Measurements from ENCODE around the gene CCDC3. TPM values are rescaled to one million over a fixed set of nuclear protein-coding genes. Genes with fewer than 3 reads are reported as not detected.

The CCDC3 gene
- total RNA-seq, 2 donors from 2014 or later, result 17.6 to 41.8 TPM

DNA sequence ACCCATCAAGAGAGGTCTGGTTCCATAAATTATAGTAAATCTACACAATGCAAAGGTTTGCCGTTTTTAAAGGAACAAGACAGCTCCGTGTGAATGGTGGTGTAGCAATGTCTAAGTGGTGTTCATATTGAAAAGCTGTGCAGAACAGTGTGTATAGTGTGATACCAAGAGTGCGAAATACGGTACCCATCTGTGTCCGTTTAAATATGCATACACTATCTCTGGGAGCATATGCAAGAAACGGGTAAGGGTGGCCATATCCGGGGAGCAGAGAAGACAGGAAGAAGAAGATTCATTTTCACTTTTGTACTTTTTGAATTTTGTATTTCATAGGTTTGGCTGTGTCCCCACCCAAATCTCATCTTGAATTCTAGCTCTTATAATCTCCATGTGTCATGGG lies 102.0 kb downstream of the CCDC3 start:
- 88% methylated on average over 7 of the region's 7 CpGs for WGBS
- intact Hi-C loops (cut with DNase I), result no loop called here
- TF ChIP-seq POLR2AphosphoS5 (IDR thresholded peaks at IDR 0.05) (no peak), CTCF (IDR thresholded peaks at IDR 0.05) (no peak), POLR2A (IDR thresholded peaks at IDR 0.05) (no peak)
- DNase-seq (ENCODE audit: low spot score), result no peak
- H3K4me1 ChIP-seq (replicated peaks), result no peaks in the 10 kb centered on the region
- H3K27ac ChIP-seq, result no peak overlapping the region
- H3K9me3 ChIP-seq, result no peaks in the 10 kb centered on the region
- H3K36me3 ChIP-seq, result no peaks in the 10 kb centered on the region
- no peaks in the 10 kb centered on the region for H3K27me3 ChIP-seq (replicated peaks; ENCODE audit: insufficient read depth)
- no peak overlapping the region for H3K4me3 ChIP-seq

GRCh38 chr10:12898271-12898670 lies 103.2 kb downstream of the CCDC3 start:
- intact Hi-C loops (cut with DNase I), result no loop called here
- Histone ChIP-seq H3K9me3 (no peaks in the 10 kb centered on the region), H3K4me3 (no peak overlapping the region), H3K4me1 (replicated peaks) (no peaks in the 10 kb centered on the region), H3K27me3 (replicated peaks; ENCODE audit: insufficient read depth) (no peaks in the 10 kb centered on the region), H3K36me3 (no peaks in the 10 kb centered on the region), H3K27ac (no peak overlapping the region)
- DNase-seq (ENCODE audit: low spot score), result no peak
- TF ChIP-seq POLR2AphosphoS5 (IDR thresholded peaks at IDR 0.05), result no peak
- TF ChIP-seq POLR2A (IDR thresholded peaks at IDR 0.05), result no peak
- TF ChIP-seq CTCF (IDR thresholded peaks at IDR 0.05), result no peak
- WGBS, result 94% methylated on average over 24 of the region's 24 CpGs

DNA sequence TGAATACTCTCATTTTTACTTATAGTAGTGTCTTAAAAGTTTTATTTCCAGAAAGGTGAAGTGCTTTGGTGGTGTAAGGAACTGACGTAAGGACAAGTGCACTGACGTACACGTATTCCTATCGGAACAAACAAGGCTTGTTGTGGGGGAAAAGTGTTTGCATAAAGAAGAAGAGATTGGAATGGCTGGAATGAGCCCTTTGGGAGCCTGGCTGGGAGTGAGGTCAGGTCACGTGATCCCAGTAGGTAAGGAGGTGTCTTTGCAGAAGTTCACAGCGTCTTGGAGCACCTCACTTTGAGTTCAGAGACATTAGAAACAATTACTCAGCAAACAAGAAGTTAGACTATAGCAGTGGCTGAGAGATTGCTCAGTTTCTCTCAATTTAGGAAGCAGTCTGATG lies 104.2 kb downstream of the CCDC3 start:
- no peak for DNase-seq (ENCODE audit: low spot score)
- 91% methylated on average over 6 of the region's 6 CpGs for WGBS
- Histone ChIP-seq H3K27ac (no peak overlapping the region), H3K9me3 (no peaks in the 10 kb centered on the region), H3K4me3 (no peak overlapping the region), H3K27me3 (replicated peaks; ENCODE audit: insufficient read depth) (no peaks in the 10 kb centered on the region), H3K4me1 (replicated peaks) (no peaks in the 10 kb centered on the region), H3K36me3 (no peaks in the 10 kb centered on the region)
- intact Hi-C loops (cut with DNase I), result no loop called here
- TF ChIP-seq CTCF (IDR thresholded peaks at IDR 0.05) (no peak), POLR2A (IDR thresholded peaks at IDR 0.05) (no peak)

GRCh38 chr10:12896251-12896650 lies 105.3 kb downstream of the CCDC3 start:
- DNase-seq (ENCODE audit: low spot score), result no peak
- Histone ChIP-seq H3K36me3 (no peaks in the 10 kb centered on the region), H3K27ac (no peak overlapping the region), H3K4me3 (no peak overlapping the region), H3K27me3 (replicated peaks; ENCODE audit: insufficient read depth) (no peaks in the 10 kb centered on the region), H3K9me3 (no peaks in the 10 kb centered on the region), H3K4me1 (replicated peaks) (no peaks in the 10 kb centered on the region)
- intact Hi-C loops (cut with DNase I), result no loop called here
- TF ChIP-seq CTCF (IDR thresholded peaks at IDR 0.05), result no peak
- no peak for TF ChIP-seq POLR2AphosphoS5 (IDR thresholded peaks at IDR 0.05)
- no peak for TF ChIP-seq POLR2A (IDR thresholded peaks at IDR 0.05)
- 95% methylated on average over 5 of the region's 5 CpGs for WGBS

DNA sequence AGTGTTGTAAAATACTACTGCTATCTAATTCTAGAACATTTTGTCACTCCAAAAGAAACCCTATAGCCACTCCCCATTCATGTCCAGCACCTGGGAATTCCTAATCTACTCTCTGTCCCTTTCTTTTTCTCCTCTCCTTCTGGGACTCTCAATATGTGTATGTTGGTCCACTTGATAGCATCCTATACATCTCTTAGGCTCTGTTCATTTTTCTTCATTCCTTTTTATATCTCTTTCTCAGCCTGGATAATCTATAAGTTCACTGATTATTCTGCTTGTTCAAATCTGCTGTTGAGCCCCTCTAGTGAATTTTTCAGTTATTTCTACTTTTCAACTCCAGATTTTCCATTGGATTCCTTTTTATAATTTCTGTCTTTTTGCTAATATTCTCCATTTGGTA lies 108.6 kb downstream of the CCDC3 start:
- Histone ChIP-seq H3K27ac (no peak overlapping the region), H3K36me3 (no peaks in the 10 kb centered on the region), H3K4me1 (replicated peaks) (no peaks in the 10 kb centered on the region), H3K9me3 (no peaks in the 10 kb centered on the region), H3K27me3 (replicated peaks; ENCODE audit: insufficient read depth) (no peaks in the 10 kb centered on the region), H3K4me3 (no peak overlapping the region)
- TF ChIP-seq CTCF (IDR thresholded peaks at IDR 0.05) (no peak), POLR2A (IDR thresholded peaks at IDR 0.05) (no peak), POLR2AphosphoS5 (IDR thresholded peaks at IDR 0.05) (no peak)
- intact Hi-C loops (cut with DNase I), result no loop called here
- DNase-seq (ENCODE audit: low spot score), result no peak
